KOPT-K1 (cell line): Measurements from ENCODE around the gene CATSPER4.

Experiments used
- H3K27ac ChIP-seq: fragments of 200-600 bp; sonication (generic); 2 replicates; pipeline ENCODE4 v1.5.1; 2016; ENCODE audit warnings: antibody characterized with exemption, mild to moderate bottlenecking, low read depth, low read length; ENCODE audit not compliant: poor library complexity, severe bottlenecking
- H3K36me3 ChIP-seq: fragments of 200-600 bp; sonication (generic); 2 replicates; pipeline ENCODE4 v1.5.1; 2017; ENCODE audit warnings: antibody characterized with exemption, mild to moderate bottlenecking, low read length, moderate library complexity; ENCODE audit not compliant: insufficient read depth
- H3K9me3 ChIP-seq: fragments of 200-600 bp; sonication (generic); 2 replicates; pipeline ENCODE4 v1.5.1; 2017; ENCODE audit warnings: antibody characterized with exemption, low read length, mild to moderate bottlenecking; ENCODE audit not compliant: insufficient read depth, poor library complexity, severe bottlenecking

Gene CATSPER4

GRCh38 chr1:26160527-26161414, 29.6 kb upstream of the CATSPER4 start:
- Histone ChIP-seq H3K36me3 (no peaks in the 10 kb centered on the region), H3K27ac (no peak overlapping the region), H3K9me3 (no peaks in the 10 kb centered on the region)

- Histone ChIP-seq H3K9me3 (no peaks in the 10 kb centered on the region), H3K27ac (no peak overlapping the region), H3K36me3 (no peaks in the 10 kb centered on the region)
Measured at GRCh38 chr1:26161415-26162219, 28.8 kb upstream of the CATSPER4 start.

- Histone ChIP-seq H3K9me3 (no peaks in the 10 kb centered on the region), H3K36me3 (no peaks in the 10 kb centered on the region), H3K27ac (no peak overlapping the region)
Measured at GRCh38 chr1:26162220-26162709, 28.1 kb upstream of the CATSPER4 start.

GRCh38 chr1:26163684-26164035, 26.7 kb upstream of the CATSPER4 start:
- Histone ChIP-seq H3K9me3 (no peaks in the 10 kb centered on the region), H3K36me3 (no peaks in the 10 kb centered on the region), H3K27ac (no peak overlapping the region)

- H3K36me3 ChIP-seq: no peaks in the 10 kb centered on the region
- H3K9me3 ChIP-seq: no peaks in the 10 kb centered on the region
- H3K27ac ChIP-seq: no peak overlapping the region
Measured at GRCh38 chr1:26164036-26164860, 26.2 kb upstream of the CATSPER4 start.

DNA sequence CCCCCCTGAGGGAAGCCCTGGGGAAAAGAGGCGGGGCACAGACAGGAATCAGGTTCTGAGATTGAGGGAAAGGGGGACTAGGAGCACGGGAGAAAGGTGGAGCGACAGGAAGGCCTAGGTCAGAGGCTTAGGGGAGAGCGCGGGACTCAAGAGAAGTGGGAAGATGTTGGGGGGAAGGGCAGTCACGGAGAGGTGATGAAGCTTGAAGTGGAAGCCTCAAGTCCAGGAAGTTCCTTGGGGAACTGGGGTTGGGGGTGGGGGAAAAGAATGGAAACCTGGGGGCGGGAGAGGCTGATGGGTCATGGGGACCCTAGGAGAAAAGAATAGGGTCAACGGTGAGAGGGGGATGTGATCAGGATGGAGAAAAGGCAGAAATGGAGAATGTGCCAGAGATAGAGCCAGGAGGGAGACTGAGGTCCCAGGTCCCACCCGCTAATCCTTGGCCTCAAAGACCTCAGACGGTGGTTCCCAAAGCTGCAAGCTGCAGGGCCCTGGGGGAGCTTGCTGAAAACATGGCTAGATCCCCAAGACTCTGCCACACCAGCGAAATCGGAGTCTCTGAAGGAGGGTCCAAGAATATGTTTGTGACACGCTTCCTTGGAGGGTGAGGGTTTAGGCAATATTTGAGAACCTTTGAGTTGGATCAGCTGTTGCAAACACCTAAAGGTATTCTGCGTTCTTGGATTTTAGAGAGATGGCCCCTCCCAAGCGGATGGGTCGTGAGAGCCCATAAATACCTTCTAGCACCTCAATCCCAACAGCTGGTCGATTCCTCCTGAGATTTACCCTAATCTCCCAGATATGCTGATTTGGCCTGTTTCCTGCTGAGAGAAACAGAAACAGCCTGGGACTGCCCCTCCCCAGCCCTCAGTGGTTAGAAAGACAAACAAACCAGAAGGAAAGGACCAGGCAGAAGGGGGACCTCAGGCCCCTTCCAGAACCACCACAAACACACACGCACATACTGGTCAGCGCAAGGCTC, 25.2 kb upstream of the CATSPER4 start:
- Histone ChIP-seq H3K36me3 (no peaks in the 10 kb centered on the region), H3K27ac (no peak overlapping the region), H3K9me3 (no peaks in the 10 kb centered on the region)

GRCh38 chr1:26166719-26167281, 23.6 kb upstream of the CATSPER4 start:
- Histone ChIP-seq H3K9me3 (no peaks in the 10 kb centered on the region), H3K27ac (no peak overlapping the region), H3K36me3 (no peaks in the 10 kb centered on the region; the same call in 1 of the 2 replicates)

DNA sequence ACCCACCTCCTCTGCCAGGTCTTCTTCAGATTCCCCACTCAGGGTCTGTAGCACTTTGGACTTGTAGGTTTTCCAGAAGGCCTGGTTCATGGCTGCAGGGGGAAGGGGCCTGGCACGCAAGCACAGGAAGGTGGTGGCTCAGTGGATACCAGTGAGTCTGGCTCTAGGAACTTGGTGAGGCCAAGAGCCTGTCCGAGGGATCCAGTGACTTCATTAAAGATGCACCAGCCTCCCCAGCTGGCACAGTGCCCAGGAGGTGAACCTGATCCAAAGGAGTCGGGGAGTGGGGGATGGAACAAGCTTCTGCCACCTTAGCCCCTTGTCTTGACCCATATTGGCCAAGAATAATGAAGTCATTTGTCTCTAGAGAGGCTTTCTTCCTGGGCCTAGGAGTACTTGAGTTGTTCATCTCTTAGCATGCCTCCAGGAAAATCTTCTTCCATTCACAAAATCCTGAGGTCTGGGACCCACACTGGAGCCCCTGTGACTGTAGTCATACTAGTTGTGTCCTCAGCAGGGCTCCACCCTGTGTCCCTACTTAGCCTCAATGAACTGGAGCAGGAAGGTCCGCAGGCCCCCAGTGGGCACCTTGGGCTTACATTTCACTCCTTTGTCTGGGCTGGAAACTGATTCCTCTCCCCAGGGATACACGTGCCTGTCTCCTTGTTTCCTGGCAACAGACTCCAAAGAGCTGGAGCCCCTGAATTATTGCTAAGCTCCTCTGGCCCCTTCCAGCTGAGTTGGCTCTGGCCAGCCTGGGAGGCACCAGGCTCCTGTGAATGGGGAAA, 21.8 kb upstream of the CATSPER4 start, which contains the start of gene C1orf232:
Gene C1orf232, minus strand, starts transcription at position 554 of the 788 bp plus-strand sequence. Its CDS starts 464 bp downstream, at position 90.
- Histone ChIP-seq H3K27ac (peak within 1 kb of the TSS; percentile 56), H3K9me3 (no peaks in the 10 kb centered on the region)

GRCh38 chr1:26169198-26169554, 21.2 kb upstream of the CATSPER4 start:
- no peaks in the 10 kb centered on the region for H3K9me3 ChIP-seq
- no peak overlapping the region for H3K27ac ChIP-seq
- H3K36me3 ChIP-seq: no peaks in the 10 kb centered on the region; the same call in 1 of the 2 replicates

More for the DNA sequence above, 21.8 kb upstream of the CATSPER4 start, which contains the start of gene C1orf232:
- no peaks in the 10 kb centered on the region; the same call in 1 of the 2 replicates for H3K36me3 ChIP-seq

GRCh38 chr1:26169669-26170471, 20.5 kb upstream of the CATSPER4 start, which contains the start of gene ZNF593:
Gene ZNF593, plus strand, starts transcription at chr1:26169908. Its CDS starts 76 bp downstream, at chr1:26169984.
- peak within 1 kb of the TSS; percentile 56 for H3K27ac ChIP-seq
- no peaks in the 10 kb centered on the region for H3K9me3 ChIP-seq

DNA sequence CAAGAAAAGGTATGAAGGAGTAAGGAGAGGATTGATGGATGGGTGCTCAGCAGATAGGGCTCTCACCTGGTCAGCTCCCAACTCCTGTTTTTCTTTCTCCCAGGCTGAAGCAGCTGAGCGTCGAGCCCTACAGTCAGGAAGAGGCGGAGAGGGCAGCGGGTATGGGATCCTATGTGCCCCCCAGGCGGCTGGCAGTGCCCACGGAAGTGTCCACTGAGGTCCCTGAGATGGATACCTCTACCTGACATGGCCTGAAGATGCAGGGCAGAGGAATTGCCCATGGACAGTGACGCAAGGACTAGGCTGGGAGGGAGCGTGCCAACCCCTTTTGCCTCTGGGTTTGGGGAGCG, 20.0 kb upstream of the CATSPER4 start:
- Histone ChIP-seq H3K27ac (peak overlapping the region; percentile 56), H3K36me3 (no peaks in the 10 kb centered on the region; the same call in 1 of the 2 replicates), H3K9me3 (no peaks in the 10 kb centered on the region)

More at GRCh38 chr1:26169669-26170471, 20.5 kb upstream of the CATSPER4 start, which contains the start of gene ZNF593:
- no peaks in the 10 kb centered on the region; the same call in 1 of the 2 replicates for H3K36me3 ChIP-seq
